Esophagus muscularis mucosa (tissue), 4 donors: ENCODE data around the gene CRIP2. TPM values are rescaled to one million over a fixed set of nuclear protein-coding genes. Genes with fewer than 3 reads are reported as not detected.

Experiments
- DNase-seq: peaks from one replicate; pipeline ENCODE4 v3.0.0-alpha.2; 2017; ENCODE audit errors: extremely low spot score
- H3K27ac ChIP-seq, 4 donors: fragments of 200-600 bp; sonication (generic); replicated peaks in 1 of 4; 1 replicate in 3 of 4; 2 replicates in 1 of 4; pipeline ENCODE4 v1.5.1; 2016 to 2019; ENCODE audit warnings: mild to moderate bottlenecking in 1 of 4
- H3K27me3 ChIP-seq, 4 donors: fragments of 200-600 bp; sonication (generic); one replicate each; pipeline versions ENCODE4 v1.5.1 to v1.6.0; 2016 to 2019
- H3K36me3 ChIP-seq, 4 donors: fragments of 200-600 bp; sonication (generic); one replicate each; pipeline ENCODE4 v1.5.1; 2016 to 2019
- H3K4me1 ChIP-seq, 4 donors: fragments of 200-600 bp; sonication (generic); one replicate each; pipeline ENCODE4 v1.5.1; 2016 to 2019
- H3K4me3 ChIP-seq, 4 donors: fragments of 200-600 bp; sonication (generic); 1 replicate in 2 of 4; 2 replicates in 2 of 4; pipeline ENCODE4 v1.5.1; 2016 to 2019; ENCODE audit warnings: mild to moderate bottlenecking in 4 of 4, moderate library complexity in 1 of 4
- H3K9me3 ChIP-seq, 4 donors: fragments of 200-600 bp; sonication (generic); 1 replicate in 3 of 4; 2 replicates in 1 of 4; pipeline ENCODE4 v1.5.1; 2016 to 2019
- EP300 ChIP-seq: sonication (generic); formaldehyde crosslinking; IDR thresholded peaks from one replicate; pipeline ENCODE4 v1.6.1; 2017; ENCODE audit warnings: antibody characterized with exemption
- POLR2A ChIP-seq: fragments of 450-650 bp; IDR thresholded peaks from one replicate; pipeline ENCODE4 v1.6.1; 2017; ENCODE audit warnings: antibody characterized with exemption, moderate library complexity, mild to moderate bottlenecking, low read depth
- POLR2AphosphoS5 ChIP-seq, 2 donors: sonication (generic); formaldehyde crosslinking; IDR thresholded peaks; one replicate each; pipeline ENCODE4 v1.6.1; 2017; ENCODE audit warnings: antibody characterized with exemption in 2 of 2
- WGBS: methylation state at CpG from one replicate; pipeline ENCODE4 v1.1.5; 2018; 5-methylcytosine and 5-hydroxymethylcytosine counted together
- intact Hi-C: fragments of 100-400 bp; cut with DNase I; formaldehyde crosslinking; loops from one replicate; pipeline ENCODE4 v1.15.1; 2023
- total RNA-seq, 4 donors: library from RNA; depleted of rRNA; stranded (reverse); fragments of >200 nt; gene quantifications; one replicate each; pipeline versions ENCODE4 v1.1.0 to v1.2.1, GENCODE V29; 2016
- TF ChIP-seq, protein P1 (sequence below), 3 experiments: fragments of 200-600 bp in 2 of 3; fragments of 450-650 bp in 1 of 3; sonication (generic) in 2 of 3; IDR thresholded peaks; one replicate each; pipeline ENCODE4 v1.5.1; 2017 to 2019; ENCODE audit warnings: antibody characterized with exemption in 3 of 3, mild to moderate bottlenecking in 2 of 3, moderate library complexity in 1 of 3

Gene CRIP2
- total RNA-seq: 100 to 1,000 TPM; 283 to 578 (median 392) TPM

- intact Hi-C loops: no loop called here
- H3K4me1 ChIP-seq: peaks cover 68 to 94% (median 92%) of the 10 kb centered on the region in 4 donors
- H3K27ac ChIP-seq: peak within 1 kb of the TSS; percentile 92 to 99 (median 94)
- TF ChIP-seq POLR2AphosphoS5 (IDR thresholded peaks at IDR 0.05) (peak; percentile 28 to 77), EP300 (no peak)
- TF ChIP-seq, protein P1, sequence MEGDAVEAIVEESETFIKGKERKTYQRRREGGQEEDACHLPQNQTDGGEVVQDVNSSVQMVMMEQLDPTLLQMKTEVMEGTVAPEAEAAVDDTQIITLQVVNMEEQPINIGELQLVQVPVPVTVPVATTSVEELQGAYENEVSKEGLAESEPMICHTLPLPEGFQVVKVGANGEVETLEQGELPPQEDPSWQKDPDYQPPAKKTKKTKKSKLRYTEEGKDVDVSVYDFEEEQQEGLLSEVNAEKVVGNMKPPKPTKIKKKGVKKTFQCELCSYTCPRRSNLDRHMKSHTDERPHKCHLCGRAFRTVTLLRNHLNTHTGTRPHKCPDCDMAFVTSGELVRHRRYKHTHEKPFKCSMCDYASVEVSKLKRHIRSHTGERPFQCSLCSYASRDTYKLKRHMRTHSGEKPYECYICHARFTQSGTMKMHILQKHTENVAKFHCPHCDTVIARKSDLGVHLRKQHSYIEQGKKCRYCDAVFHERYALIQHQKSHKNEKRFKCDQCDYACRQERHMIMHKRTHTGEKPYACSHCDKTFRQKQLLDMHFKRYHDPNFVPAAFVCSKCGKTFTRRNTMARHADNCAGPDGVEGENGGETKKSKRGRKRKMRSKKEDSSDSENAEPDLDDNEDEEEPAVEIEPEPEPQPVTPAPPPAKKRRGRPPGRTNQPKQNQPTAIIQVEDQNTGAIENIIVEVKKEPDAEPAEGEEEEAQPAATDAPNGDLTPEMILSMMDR (IDR thresholded peaks at IDR 0.05): no peak
- no CpG with 5 or more reads among the region's 118 CpGs for WGBS
- H3K27me3 ChIP-seq: peaks cover 0 to 3% (median 0%) of the 10 kb centered on the region in 4 donors
- no peak for DNase-seq
- H3K4me3 ChIP-seq: peak within 1 kb of the TSS; percentile 94 to 99 (median 98)
- peaks cover 3 to 31% (median 28%) of the 10 kb centered on the region in 4 donors for H3K36me3 ChIP-seq
- H3K9me3 ChIP-seq: no peaks in the 10 kb centered on the region
These were observed at the start of gene CRIP2 for GRCh38 chr14:105474483-105475268. TSS of gene CRIP2 (plus strand) at chr14:105474821. CDS start at chr14:105474863, 42 bp downstream.

DNA sequence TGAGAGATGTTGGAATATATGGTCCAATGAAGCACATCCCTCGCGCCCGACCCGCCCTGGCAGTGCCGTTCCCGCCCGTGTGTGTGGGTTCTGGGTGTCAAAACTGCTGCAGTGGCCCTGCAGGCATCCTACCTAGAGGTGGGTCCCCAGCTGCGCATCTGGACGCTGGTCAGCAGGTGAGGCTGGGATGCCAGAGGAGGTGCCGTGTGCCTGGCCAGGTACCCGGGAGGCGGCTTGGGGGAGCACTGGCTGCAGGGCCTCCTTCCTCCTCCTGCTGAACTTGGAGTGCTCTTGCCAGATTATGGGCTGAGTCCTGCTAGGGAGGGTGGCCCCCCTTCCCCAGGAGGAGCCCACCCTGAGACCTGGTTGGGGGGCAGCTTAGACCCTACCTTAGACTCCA, 49.8 kb upstream of the CRIP2 start:
- TF ChIP-seq POLR2A: no peak
- TF ChIP-seq, protein P1 (IDR thresholded peaks at IDR 0.05): no peak
- no peak for TF ChIP-seq EP300
- no peak for TF ChIP-seq POLR2AphosphoS5 (IDR thresholded peaks at IDR 0.05)

GRCh38 chr14:105425823-105426247, 48.8 kb upstream of the CRIP2 start:
- Histone ChIP-seq H3K27me3 (no peaks in the 10 kb centered on the region), H3K4me1 (peaks cover 26 to 33% (median 31%) of the 10 kb centered on the region in 4 donors), H3K4me3 (no peak overlapping the region), H3K27ac (no peak overlapping the region), H3K9me3 (peaks cover 0 to 4% (median 0%) of the 10 kb centered on the region in 4 donors), H3K36me3 (peaks cover 0 to 29% (median 23%) of the 10 kb centered on the region in 4 donors)
- TF ChIP-seq, protein P1 (IDR thresholded peaks at IDR 0.05): no peak
- TF ChIP-seq POLR2A (no peak), POLR2AphosphoS5 (IDR thresholded peaks at IDR 0.05) (no peak), EP300 (no peak)
- WGBS: over 99% methylated on average over 19 of the region's 23 CpGs
- intact Hi-C loops: no loop called here
- no peak for DNase-seq

More for the DNA sequence above, 49.8 kb upstream of the CRIP2 start:
- Histone ChIP-seq H3K27ac (no peak overlapping the region), H3K4me1 (peaks cover 27 to 33% (median 30%) of the 10 kb centered on the region in 4 donors), H3K36me3 (peaks cover 0 to 29% (median 21%) of the 10 kb centered on the region in 4 donors), H3K27me3 (no peaks in the 10 kb centered on the region), H3K4me3 (no peak overlapping the region), H3K9me3 (peaks cover 0 to 4% (median 0%) of the 10 kb centered on the region in 4 donors)
- WGBS: 94% methylated on average over 7 of the region's 12 CpGs
- DNase-seq: no peak
- intact Hi-C loops: no loop called here

DNA sequence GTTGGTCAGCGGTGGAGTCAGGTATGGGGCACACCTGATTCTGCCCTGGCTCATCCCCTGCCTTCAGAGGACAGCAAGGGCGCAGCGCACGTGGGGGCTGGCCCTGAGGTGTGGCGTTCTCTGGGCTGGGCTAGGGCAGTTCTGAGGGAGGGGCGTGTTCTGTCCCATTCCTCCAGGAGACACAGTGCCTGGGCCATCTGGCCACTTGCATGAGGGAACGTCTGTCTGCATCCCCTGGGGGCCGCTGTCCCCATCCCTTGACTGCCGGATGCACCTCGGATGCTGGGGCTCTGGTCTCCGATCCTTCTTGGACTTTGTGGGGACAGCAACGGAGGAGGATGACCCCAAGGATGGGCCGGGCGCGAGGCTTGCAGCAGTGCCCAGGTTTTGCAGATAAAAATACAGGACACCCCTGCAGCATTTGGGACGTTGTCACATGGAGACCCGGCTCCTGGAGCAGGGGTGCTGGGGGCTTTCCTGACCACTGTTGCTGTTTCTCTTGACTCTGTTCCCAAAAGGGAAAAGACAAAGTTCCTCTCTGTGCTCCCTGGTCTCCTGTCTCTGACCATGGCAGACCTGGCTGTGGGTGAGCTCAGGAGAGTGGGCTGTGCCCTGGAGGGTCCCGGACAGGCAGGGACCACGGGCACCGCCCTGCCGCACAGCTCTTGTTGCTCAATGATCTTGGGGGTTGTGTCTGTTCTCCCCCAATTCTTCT, 48.0 kb upstream of the CRIP2 start:
- DNase-seq: no peak
- no peaks in the 10 kb centered on the region for H3K27me3 ChIP-seq
- intact Hi-C loops: no loop called here

More for the DNA sequence above, 48.0 kb upstream of the CRIP2 start:
- Histone ChIP-seq H3K9me3 (peaks cover 0 to 4% (median 0%) of the 10 kb centered on the region in 4 donors), H3K4me3 (no peak overlapping the region), H3K27ac (no peak overlapping the region), H3K36me3 (peaks cover 0 to 35% (median 24%) of the 10 kb centered on the region in 4 donors), H3K4me1 (peaks cover 18 to 31% (median 28%) of the 10 kb centered on the region in 4 donors)
- no peak for TF ChIP-seq POLR2A
- TF ChIP-seq, protein P1 (IDR thresholded peaks at IDR 0.05): no peak
- TF ChIP-seq EP300: no peak
- TF ChIP-seq POLR2AphosphoS5 (IDR thresholded peaks at IDR 0.05): no peak
- WGBS: 97% methylated on average over 19 of the region's 21 CpGs
